ENCODE measurements around the gene TTC21A. TPM values are rescaled to one million over a fixed set of nuclear protein-coding genes. Genes with fewer than 3 reads are reported as not detected.

The TTC21A gene
- total RNA-seq, 6 experiments from 2014 or later: 1.4 to 3.5 (median 2.5) TPM

DNA sequence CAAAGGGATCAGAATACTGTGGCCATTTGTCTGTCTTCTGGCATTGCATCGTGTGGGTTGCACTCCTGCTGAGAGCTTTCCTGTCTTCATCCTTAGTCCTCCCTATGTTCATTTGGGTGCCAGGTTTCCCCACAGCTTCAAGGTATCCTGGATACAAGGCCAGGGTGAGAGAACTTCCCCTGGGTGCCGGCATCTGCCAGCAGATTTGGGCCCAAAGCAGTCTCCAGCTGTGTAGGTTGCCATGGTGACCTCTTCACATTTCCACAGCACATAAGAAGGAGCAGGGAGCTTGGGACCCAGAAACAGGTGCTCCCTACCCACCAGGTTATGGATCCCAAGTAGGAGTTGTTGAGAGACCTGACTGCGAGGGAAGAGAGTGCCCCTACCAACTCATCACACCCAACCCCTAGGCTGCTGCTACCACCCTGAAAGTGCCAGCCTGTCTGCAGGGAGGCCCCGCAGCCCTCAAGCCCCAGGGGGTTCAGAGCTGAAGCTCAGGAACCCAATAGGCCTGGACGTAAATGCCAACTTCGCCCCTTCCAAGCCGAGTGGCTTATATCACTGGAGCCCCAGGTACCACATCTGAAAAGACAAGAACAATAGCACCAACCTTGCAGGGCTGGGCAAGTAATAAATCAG lies 19.9 kb downstream of the TTC21A start:
- DNase-seq: no peak
- intact Hi-C loops (cut with DNase I): loop anchor here in 1 of 2 donors (10.0 kb wide), 1 partner anchor 157 kb away; the partner anchor contains the start of gene CX3CR1
- Histone ChIP-seq H3K4me3 (no peak overlapping the region), H3K4me1 (peaks cover 0 to 6% (median 2%) of the 10 kb centered on the region in 4 donors), H3K27ac (no peak overlapping the region), H3K36me3 (no peaks in the 10 kb centered on the region), H3K9me3 (no peaks in the 10 kb centered on the region), H3K27me3 (no peaks in the 10 kb centered on the region)
- ATAC-seq: no peak
- WGBS (ENCODE audit: insufficient coverage, low coverage, low lambda C conversion rate, missing lambda C conversion rate): 77% methylated on average over 5 of the region's 7 CpGs
- TF ChIP-seq CTCF (IDR thresholded peaks at IDR 0.05) (no peak), POLR2A (IDR thresholded peaks at IDR 0.05) (no peak)

DNA sequence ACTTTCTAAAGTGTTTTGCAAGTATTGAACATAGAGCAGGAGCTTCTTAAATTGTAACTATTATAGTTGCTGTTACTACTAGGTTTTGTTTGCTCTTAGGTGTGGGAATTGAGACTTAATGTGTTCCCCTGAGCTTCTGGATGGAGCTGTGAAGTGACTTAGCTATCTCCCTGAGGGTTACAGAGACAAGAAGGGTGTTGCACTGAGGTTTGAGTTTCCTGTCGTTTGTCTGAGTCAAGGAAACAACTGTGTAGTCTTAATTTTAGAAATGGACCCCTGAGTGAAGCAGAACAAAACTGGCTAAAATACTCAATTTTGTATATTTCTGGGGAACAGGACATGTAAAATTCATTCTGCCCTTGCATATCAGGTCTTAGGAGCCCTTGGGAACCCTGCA lies 20.4 kb downstream of the TTC21A start:
- WGBS (ENCODE audit: insufficient coverage, low coverage, low lambda C conversion rate, missing lambda C conversion rate): 50% methylated on average over 1 of the region's 1 CpG
- ATAC-seq (no peak), DNase-seq (no peak)
- no peaks in the 10 kb centered on the region for H3K36me3 ChIP-seq
- H3K4me1 ChIP-seq: peaks cover 0 to 6% (median 2%) of the 10 kb centered on the region in 4 donors
- no peak overlapping the region for H3K27ac ChIP-seq
- TF ChIP-seq POLR2A (IDR thresholded peaks at IDR 0.05) (no peak), CTCF (IDR thresholded peaks at IDR 0.05) (no peak)
- no peak overlapping the region for H3K4me3 ChIP-seq
- H3K9me3 ChIP-seq: no peaks in the 10 kb centered on the region
- no peaks in the 10 kb centered on the region for H3K27me3 ChIP-seq
- intact Hi-C loops (cut with DNase I): loop anchor here in 1 of 2 donors (10.0 kb wide), 1 partner anchor 157 kb away; the partner anchor contains the start of gene CX3CR1

DNA sequence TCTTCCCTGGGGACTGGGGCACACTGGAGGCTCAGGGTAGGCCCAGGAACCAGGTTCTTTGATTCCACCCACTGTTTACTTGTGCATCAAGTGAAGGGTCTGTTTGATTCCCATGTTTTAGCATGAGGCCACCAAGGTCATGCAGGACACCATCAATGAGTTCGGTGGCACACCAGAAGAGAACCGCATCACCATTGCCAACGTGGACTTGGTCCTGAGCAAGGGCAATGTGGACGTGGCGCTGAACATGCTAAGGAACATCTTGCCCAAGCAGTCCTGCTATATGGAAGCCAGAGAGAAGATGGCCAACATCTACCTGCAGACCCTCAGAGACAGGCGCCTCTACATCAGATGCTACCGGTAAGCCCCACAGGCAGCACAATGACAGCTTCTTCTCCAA lies 21.5 kb downstream of the TTC21A start:
- no peak for ATAC-seq
- no peak overlapping the region for H3K4me3 ChIP-seq
- DNase-seq: no peak
- no peaks in the 10 kb centered on the region for H3K27me3 ChIP-seq
- no peak overlapping the region for H3K27ac ChIP-seq
- H3K36me3 ChIP-seq: no peaks in the 10 kb centered on the region
- intact Hi-C loops (cut with DNase I): loop anchor here in 1 of 2 donors (10.0 kb wide), 1 partner anchor 156 kb away; the partner anchor contains the start of gene CX3CR1
- H3K9me3 ChIP-seq: no peaks in the 10 kb centered on the region
- H3K4me1 ChIP-seq: peaks cover 0 to 6% (median 2%) of the 10 kb centered on the region in 4 donors
- TF ChIP-seq CTCF (IDR thresholded peaks at IDR 0.05): no peak
- no peak for TF ChIP-seq POLR2A (IDR thresholded peaks at IDR 0.05)
- WGBS (ENCODE audit: insufficient coverage, low coverage, low lambda C conversion rate, missing lambda C conversion rate): 96% methylated on average over 5 of the region's 7 CpGs

DNA sequence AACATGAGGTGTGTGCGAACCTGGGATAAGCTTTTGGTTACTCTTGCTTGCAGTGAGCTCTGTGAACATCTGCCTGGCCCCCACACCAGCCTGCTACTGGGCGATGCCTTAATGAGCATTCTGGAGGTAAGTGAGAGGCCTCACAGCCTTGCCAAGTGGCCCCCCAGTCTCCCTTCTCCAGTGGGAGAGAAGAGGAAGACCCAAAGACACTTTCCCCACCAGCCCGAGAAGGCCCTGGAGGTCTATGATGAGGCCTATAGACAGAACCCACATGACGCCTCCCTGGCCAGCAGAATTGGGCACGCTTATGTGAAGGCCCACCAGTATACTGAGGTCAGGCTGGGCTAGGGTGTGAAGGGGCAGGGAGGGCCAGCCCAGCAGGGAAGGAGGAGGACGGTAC lies 22.5 kb downstream of the TTC21A start:
- TF ChIP-seq POLR2A (IDR thresholded peaks at IDR 0.05) (no peak), CTCF (IDR thresholded peaks at IDR 0.05) (no peak)
- H3K36me3 ChIP-seq: no peaks in the 10 kb centered on the region
- WGBS (ENCODE audit: insufficient coverage, low coverage, low lambda C conversion rate, missing lambda C conversion rate): 100% methylated on average over 2 of the region's 6 CpGs
- no peak overlapping the region for H3K4me3 ChIP-seq
- ATAC-seq (no peak), DNase-seq (no peak)
- H3K27me3 ChIP-seq: no peaks in the 10 kb centered on the region
- intact Hi-C loops (cut with DNase I): no loop called here
- H3K27ac ChIP-seq: no peak overlapping the region
- peaks cover 0 to 6% (median 2%) of the 10 kb centered on the region in 4 donors for H3K4me1 ChIP-seq
- no peaks in the 10 kb centered on the region for H3K9me3 ChIP-seq
